ENCODE measurements around the gene RETREG2. TPM values are rescaled to one million over a fixed set of nuclear protein-coding genes. Genes with fewer than 3 reads are reported as not detected.
A peak's percentile ranks its signal among the peaks of the same experiment; 100 is the strongest.

RETREG2 gene
- total RNA-seq, 4 donors from 2014 or later, result 49.8 to 63.7 (median 57.6) TPM

- H3K27ac ChIP-seq, result no peak overlapping the region
- H3K9me3 ChIP-seq, result no peaks in the 10 kb centered on the region
- H3K36me3 ChIP-seq, result peaks cover 0 to 14% of the 10 kb centered on the region in 2 donors
- ATAC-seq, result no peak
- 81 to 88% methylated on average over 6 of the region's 7 CpGs for WGBS, 2 donors (ENCODE audit: low coverage in 1 of 2)
- TF ChIP-seq EP300 (IDR thresholded peaks at IDR 0.05), result no peak
- TF ChIP-seq, protein P1, sequence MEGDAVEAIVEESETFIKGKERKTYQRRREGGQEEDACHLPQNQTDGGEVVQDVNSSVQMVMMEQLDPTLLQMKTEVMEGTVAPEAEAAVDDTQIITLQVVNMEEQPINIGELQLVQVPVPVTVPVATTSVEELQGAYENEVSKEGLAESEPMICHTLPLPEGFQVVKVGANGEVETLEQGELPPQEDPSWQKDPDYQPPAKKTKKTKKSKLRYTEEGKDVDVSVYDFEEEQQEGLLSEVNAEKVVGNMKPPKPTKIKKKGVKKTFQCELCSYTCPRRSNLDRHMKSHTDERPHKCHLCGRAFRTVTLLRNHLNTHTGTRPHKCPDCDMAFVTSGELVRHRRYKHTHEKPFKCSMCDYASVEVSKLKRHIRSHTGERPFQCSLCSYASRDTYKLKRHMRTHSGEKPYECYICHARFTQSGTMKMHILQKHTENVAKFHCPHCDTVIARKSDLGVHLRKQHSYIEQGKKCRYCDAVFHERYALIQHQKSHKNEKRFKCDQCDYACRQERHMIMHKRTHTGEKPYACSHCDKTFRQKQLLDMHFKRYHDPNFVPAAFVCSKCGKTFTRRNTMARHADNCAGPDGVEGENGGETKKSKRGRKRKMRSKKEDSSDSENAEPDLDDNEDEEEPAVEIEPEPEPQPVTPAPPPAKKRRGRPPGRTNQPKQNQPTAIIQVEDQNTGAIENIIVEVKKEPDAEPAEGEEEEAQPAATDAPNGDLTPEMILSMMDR (IDR thresholded peaks at IDR 0.05), result no peak
- no peak for TF ChIP-seq POLR2AphosphoS5 (IDR thresholded peaks at IDR 0.05)
- TF ChIP-seq POLR2A (IDR thresholded peaks at IDR 0.05), result no peak
- peaks cover 0 to 29% (median 9%) of the 10 kb centered on the region in 3 donors for H3K4me1 ChIP-seq
- H3K4me3 ChIP-seq, result no peak overlapping the region
- H3K27me3 ChIP-seq, result peaks cover 7% of the 10 kb centered on the region
Observed at GRCh38 chr2:219204425-219205164, 26.5 kb downstream of the RETREG2 start.

DNA sequence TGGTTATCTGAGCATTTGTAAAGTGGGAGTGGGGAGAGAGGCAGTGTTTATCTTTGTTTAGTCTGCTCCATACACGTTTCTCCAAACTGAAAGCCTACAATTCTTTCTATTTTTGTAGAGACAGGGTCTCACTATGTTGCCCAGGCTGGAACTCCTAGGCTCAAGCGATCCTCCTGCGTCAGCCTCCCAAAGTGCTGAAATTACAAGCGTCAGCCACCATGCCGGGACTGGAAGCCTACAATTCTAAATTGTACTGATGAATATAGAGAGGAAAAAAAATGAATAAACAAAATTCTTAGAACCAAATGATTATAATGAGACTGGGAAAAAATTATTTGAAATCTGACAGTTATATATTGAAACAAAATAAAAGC lies 27.1 kb downstream of the RETREG2 start:
- Histone ChIP-seq H3K27ac (no peak overlapping the region), H3K27me3 (peaks cover 4% of the 10 kb centered on the region), H3K4me3 (no peak overlapping the region), H3K4me1 (peaks cover 0 to 29% (median 9%) of the 10 kb centered on the region in 3 donors), H3K36me3 (peaks cover 0 to 19% of the 10 kb centered on the region in 2 donors), H3K9me3 (no peaks in the 10 kb centered on the region)
- no peak for ATAC-seq
- 68 to 72% methylated on average over 3 to 4 of the region's 5 CpGs for WGBS, 2 donors (ENCODE audit: low coverage in 1 of 2)
- TF ChIP-seq EP300 (IDR thresholded peaks at IDR 0.05), result no peak

DNA sequence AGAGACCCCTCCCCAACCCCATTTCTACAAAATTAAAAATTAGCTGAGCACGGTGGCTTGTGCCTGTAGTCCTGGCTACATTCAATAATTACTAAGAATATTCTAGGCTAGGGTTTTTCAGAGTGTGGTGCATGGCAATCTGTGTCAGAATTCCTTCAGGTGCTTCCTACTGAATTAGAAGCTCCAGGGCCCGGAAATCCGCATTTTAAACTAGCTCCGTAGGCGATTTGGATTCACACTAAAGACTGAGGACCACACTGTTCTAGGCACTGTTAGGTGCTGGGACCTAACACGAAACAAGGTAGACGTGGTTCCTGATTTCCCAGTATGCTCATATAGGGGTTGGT lies 27.9 kb downstream of the RETREG2 start:
- Histone ChIP-seq H3K9me3 (no peaks in the 10 kb centered on the region), H3K4me1 (peaks cover 0 to 29% (median 9%) of the 10 kb centered on the region in 3 donors), H3K27me3 (no peaks in the 10 kb centered on the region), H3K36me3 (peaks cover 0 to 27% of the 10 kb centered on the region in 2 donors), H3K4me3 (peak overlapping the region; percentile 59 to 68), H3K27ac (peak overlapping the region; percentile 73 to 99 (median 93))
- 10 to 12% methylated on average over 4 to 7 of the region's 7 CpGs for WGBS, 2 donors (ENCODE audit: low coverage in 1 of 2)
- TF ChIP-seq POLR2A (IDR thresholded peaks at IDR 0.05) (no peak), EP300 (IDR thresholded peaks at IDR 0.05) (no peak), POLR2AphosphoS5 (IDR thresholded peaks at IDR 0.05) (no peak)
- TF ChIP-seq, protein P1 (IDR thresholded peaks at IDR 0.05), result no peak
- no peak for ATAC-seq

DNA sequence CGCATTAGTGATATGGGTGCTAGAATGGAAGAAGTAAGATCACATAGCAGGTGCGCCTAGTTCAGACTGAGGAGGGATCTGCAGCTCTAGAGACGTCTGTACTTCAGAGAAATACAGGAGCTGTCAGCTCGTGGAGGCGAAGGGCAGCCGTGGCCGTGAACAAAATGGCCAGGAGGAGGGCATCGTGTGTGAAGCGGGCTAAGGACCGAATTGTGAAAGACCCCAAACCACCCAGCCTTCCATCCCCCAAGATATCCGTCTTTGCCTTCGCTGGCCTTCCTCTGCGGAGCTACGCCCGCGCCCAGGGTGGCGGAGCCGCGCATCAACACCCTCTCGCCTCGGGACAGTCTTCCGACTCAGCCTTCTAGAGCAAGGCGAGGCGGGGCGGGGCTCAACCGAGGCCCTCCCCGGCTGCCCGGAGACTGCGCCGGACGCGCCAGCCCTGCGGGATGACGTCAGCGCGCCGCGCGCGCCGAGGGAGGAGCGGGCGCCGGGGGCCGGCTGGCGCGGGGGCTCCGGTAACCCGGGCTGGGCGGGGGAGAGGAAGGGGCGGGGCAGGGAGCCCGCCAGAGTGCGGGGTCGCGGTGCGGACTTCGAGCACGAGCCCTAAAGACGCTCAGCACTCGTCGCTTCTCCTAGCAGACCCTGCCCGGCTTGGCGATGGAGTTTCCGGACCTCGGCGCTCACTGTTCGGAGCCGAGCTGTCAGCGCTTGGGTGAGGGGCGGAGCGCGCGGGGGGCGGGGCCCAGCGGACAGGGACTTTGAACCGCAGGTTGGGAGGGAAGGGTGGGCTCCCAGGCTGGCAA lies 28.5 kb downstream of the RETREG2 start, which contains the start of gene ZFAND2B:
Gene ZFAND2B (plus strand): TSS at position 455 of the 806 bp plus-strand sequence. CDS start 206 bp downstream, at position 661.
- 0% methylated on average over 2 to 7 of the region's 76 CpGs for WGBS, 2 donors (ENCODE audit: low coverage in 1 of 2)
- Histone ChIP-seq H3K36me3 (peaks cover 0 to 33% of the 10 kb centered on the region in 2 donors), H3K27me3 (no peaks in the 10 kb centered on the region), H3K27ac (peak within 1 kb of the TSS; percentile 73 to 99 (median 93)), H3K4me1 (peaks cover 0 to 29% (median 9%) of the 10 kb centered on the region in 3 donors), H3K9me3 (no peaks in the 10 kb centered on the region), H3K4me3 (peak within 1 kb of the TSS; percentile 59 to 68)
- ATAC-seq, result peak; percentile 98
- TF ChIP-seq POLR2A (IDR thresholded peaks at IDR 0.05) (peak; percentile 90 to 94), POLR2AphosphoS5 (IDR thresholded peaks at IDR 0.05) (peak; percentile 96), EP300 (IDR thresholded peaks at IDR 0.05) (no peak)
- TF ChIP-seq, protein P1 (IDR thresholded peaks at IDR 0.05), result peak in 3 of 4 experiments; percentile 13 to 48 (median 44)

DNA sequence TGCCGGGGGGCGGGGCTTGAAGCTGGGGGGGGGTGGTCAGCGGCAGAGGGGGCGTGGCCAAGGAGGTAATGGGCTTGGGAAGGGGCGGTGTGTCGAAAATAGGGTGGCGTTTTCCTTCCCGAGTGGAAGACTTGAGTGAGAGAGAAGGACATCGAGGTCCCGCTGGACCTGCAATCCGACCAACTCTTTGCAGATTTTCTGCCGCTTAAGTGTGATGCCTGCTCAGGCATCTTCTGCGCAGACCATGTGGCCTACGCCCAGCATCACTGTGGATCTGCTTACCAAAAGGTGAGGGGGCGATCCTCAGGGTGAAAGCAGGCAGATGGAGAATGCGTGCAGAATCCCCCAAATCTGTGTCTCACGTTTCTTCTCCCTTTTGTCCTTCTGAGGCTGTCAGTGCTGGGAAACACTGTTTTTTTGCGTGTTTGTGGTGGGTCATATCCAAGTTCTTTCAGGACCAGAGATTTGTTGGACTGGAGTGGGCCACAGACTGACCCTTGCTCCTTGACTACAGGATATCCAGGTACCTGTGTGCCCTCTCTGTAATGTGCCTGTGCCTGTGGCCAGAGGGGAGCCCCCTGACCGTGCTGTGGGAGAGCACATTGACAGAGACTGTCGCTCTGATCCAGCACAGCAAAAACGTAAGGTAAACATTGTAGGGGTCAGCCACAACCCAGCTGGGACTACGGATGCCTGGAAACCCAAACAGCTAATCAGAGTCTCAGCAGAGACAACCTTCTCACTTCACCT lies 29.2 kb downstream of the RETREG2 start:
- peak overlapping the region; percentile 59 to 68 for H3K4me3 ChIP-seq
- H3K27me3 ChIP-seq, result no peaks in the 10 kb centered on the region
- peaks cover 0 to 29% (median 9%) of the 10 kb centered on the region in 3 donors for H3K4me1 ChIP-seq
- peaks cover 0 to 39% of the 10 kb centered on the region in 2 donors for H3K36me3 ChIP-seq
- no peak for TF ChIP-seq EP300 (IDR thresholded peaks at IDR 0.05)
- TF ChIP-seq, protein P1 (IDR thresholded peaks at IDR 0.05), result no peak
- TF ChIP-seq POLR2AphosphoS5 (IDR thresholded peaks at IDR 0.05), result no peak
- no peak for TF ChIP-seq POLR2A (IDR thresholded peaks at IDR 0.05)
- WGBS, 2 donors (ENCODE audit: low coverage in 1 of 2), result 0% methylated on average over 7 to 12 of the region's 22 CpGs
- H3K9me3 ChIP-seq, result no peaks in the 10 kb centered on the region
- ATAC-seq, result no peak
- peak overlapping the region; percentile 73 to 99 (median 93) for H3K27ac ChIP-seq
